NCI-H128 (cell line): Measurements from ENCODE around the gene FEV.
"Not testable (repeated sequence)": the region's sequence is repeated elsewhere in the genome, so short reads cannot be mapped to it uniquely, and the experiment has no call there.

Source experiments
- DNase-seq: peaks from one replicate; lab custom pipeline; 2025; ENCODE audit not compliant: unreplicated experiment; lab: John Stamatoyannopoulos, UW

FEV gene

GRCh38 chr2:218946621-218947020 is 38.4 kb downstream of the FEV start:
- DNase-seq = no peak

GRCh38 chr2:218944759-218945404 is 40.1 kb downstream of the FEV start:
- DNase-seq = no peak

DNA sequence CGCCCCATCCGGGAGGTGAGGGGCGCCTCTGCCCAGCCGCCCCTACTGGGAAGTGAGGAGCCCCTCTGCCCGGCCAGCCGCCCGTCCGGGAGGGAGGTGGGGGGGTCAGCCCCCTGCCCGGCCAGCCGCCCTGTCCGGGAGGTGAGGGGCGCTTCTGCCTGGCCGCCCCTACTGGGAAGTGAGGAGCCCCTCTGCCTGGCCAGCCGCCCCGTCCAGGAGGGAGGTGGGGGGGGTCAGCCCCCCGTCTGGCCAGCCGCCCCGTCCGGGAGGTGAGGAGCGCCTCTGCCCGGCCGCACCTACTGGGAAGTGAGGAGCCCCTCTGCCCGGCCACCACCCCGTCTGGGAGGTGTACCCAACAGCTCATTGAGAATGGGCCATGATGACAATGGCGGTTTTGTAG is 53.2 kb downstream of the FEV start:
- not testable (repeated sequence) for DNase-seq
